GM12878 (cell line): ENCODE measurements around the gene TMEM132D. TPM values are rescaled to one million over a fixed set of nuclear protein-coding genes. Genes with fewer than 3 reads are reported as not detected.

Experiments
- ATAC-seq: fragments of 200-7000 bp; cut with Tn5 transposase; 3 replicates; pipeline ENCODE4 v1.9.1; 2020; ENCODE audit warnings: mild to moderate bottlenecking, moderate library complexity
- BruUV-seq: library from RNA; stranded (reverse); fragments of 400-500 nt; replicated peaks from 2 replicates; lab custom pipeline; 2021; lab: Mats Ljungman, UMichigan
- CTCF ChIA-PET: fragments of 300-600 bp; sonication (Branson Sonifier 250); formaldehyde crosslinking; extraction: SDS; loops from one replicate; lab custom pipeline; 2021; ENCODE audit warnings: inconsistent platforms; lab: Yijun Ruan, JAX
- POLR2A ChIA-PET: fragments of 350-600 bp; formaldehyde crosslinking; extraction: SDS; loops from one replicate; lab custom pipeline; 2021; ENCODE audit warnings: inconsistent platforms; lab: Charles Lee
- RAD21 ChIA-PET: fragments of 300-600 bp; sonication (Branson Sonifier 250); formaldehyde crosslinking; loops from one replicate; lab custom pipeline; 2023; ENCODE audit warnings: antibody characterized with exemption; ENCODE audit not compliant: unreplicated experiment; lab: Charles Lee
- SMC1A ChIA-PET: fragments of 300-600 bp; sonication (Branson Sonifier 250); formaldehyde crosslinking; loops from one replicate; lab custom pipeline; 2023; ENCODE audit not compliant: unreplicated experiment, uncharacterized antibody; lab: Charles Lee
- DNase-seq: peaks from one replicate; pipeline ENCODE4 v3.0.0-alpha.2; 2011; ENCODE audit warnings: low read depth, low spot score
- FAIRE-seq: peaks from 3 replicates; lab custom pipeline; 2011; peaks lifted over from hg19 to GRCh38; lab: Jason Lieb, UNC
- H2AFZ ChIP-seq: 2 replicates; pipeline ENCODE4 v1.6.0; 2011; ENCODE audit warnings: low read depth, low read length, control low read depth; ENCODE audit not compliant: control insufficient read depth
- H3K27ac ChIP-seq: 2 replicates; pipeline ENCODE4 v1.5.1; 2011; ENCODE audit warnings: control low read depth; ENCODE audit not compliant: control insufficient read depth, insufficient read depth
- H3K27me3 ChIP-seq, 2 experiments: replicated peaks in 1 of 2; 2 replicates each; pipeline versions ENCODE4 v1.6.0 to v1.6.1; 2011; ENCODE audit warnings: low read length in 1 of 2; ENCODE audit not compliant: control insufficient read depth in 2 of 2, insufficient read depth in 2 of 2
- H3K36me3 ChIP-seq, 2 experiments: 2 replicates each; pipeline ENCODE4 v1.5.1; 2011; ENCODE audit warnings: low read length in 1 of 2; ENCODE audit not compliant: control insufficient read depth in 2 of 2, insufficient read depth in 2 of 2
- H3K4me1 ChIP-seq: 2 replicates; pipeline ENCODE4 v1.6.1; 2011; ENCODE audit warnings: mild to moderate bottlenecking, low read length, moderate library complexity, mixed read lengths; ENCODE audit not compliant: control insufficient read depth, insufficient read depth
- H3K4me2 ChIP-seq: 2 replicates; pipeline ENCODE4 v1.6.0; 2011; ENCODE audit warnings: control low read depth; ENCODE audit not compliant: control insufficient read depth, insufficient read depth
- H3K4me3 ChIP-seq: fragments of 200-600 bp; sonication (generic); 2 replicates; pipeline ENCODE4 v1.5.1; 2016
- H3K79me2 ChIP-seq: 2 replicates; pipeline ENCODE4 v1.6.0; 2011; ENCODE audit warnings: low read length; ENCODE audit not compliant: control insufficient read depth, insufficient read depth
- H3K9ac ChIP-seq: 2 replicates; pipeline ENCODE4 v1.8.0; 2011; ENCODE audit warnings: low read length, control low read depth, mixed read lengths; ENCODE audit not compliant: control insufficient read depth, insufficient read depth
- H3K9me3 ChIP-seq: replicated peaks from 3 replicates; pipeline ENCODE4 v1.5.1; 2011; ENCODE audit warnings: mild to moderate bottlenecking, low read length; ENCODE audit not compliant: control insufficient read depth, insufficient read depth
- H4K20me1 ChIP-seq: 2 replicates; pipeline ENCODE4 v1.6.0; 2011; ENCODE audit not compliant: control insufficient read depth, insufficient read depth
- ATF2 ChIP-seq: IDR thresholded peaks from 2 replicates; pipeline ENCODE4 v1.6.1; 2012; ENCODE audit warnings: low read length, inconsistent platforms
- BCL11A ChIP-seq: IDR thresholded peaks from 2 replicates; pipeline ENCODE4 v1.6.1; 2011; ENCODE audit warnings: low read depth, low read length
- E2F4 ChIP-seq: IDR thresholded peaks from 2 replicates; pipeline ENCODE4 v1.6.1; 2012; ENCODE audit warnings: low read depth, low read length, improper control_type of control experiment
- EZH2 ChIP-seq: IDR thresholded peaks from 2 replicates; pipeline ENCODE4 v1.6.1; 2012; ENCODE audit warnings: low read depth, mild to moderate bottlenecking, control low read depth, inconsistent platforms, low read length, borderline replicate concordance; ENCODE audit not compliant: control insufficient read depth
- FOS ChIP-seq: IDR thresholded peaks from 3 replicates; pipeline ENCODE4 v1.6.1; 2011; ENCODE audit warnings: borderline replicate concordance; ENCODE audit not compliant: insufficient read length; ENCODE audit errors: extremely low read depth
- SIX5 ChIP-seq: IDR thresholded peaks from 2 replicates; pipeline ENCODE4 v1.6.1; 2011; ENCODE audit warnings: mild to moderate bottlenecking, low read depth, low read length, moderate library complexity; ENCODE audit not compliant: severe bottlenecking
- SMAD5 ChIP-seq: IDR thresholded peaks from 2 replicates; pipeline ENCODE4 v1.6.1; 2016; ENCODE audit warnings: antibody characterized with exemption, low read depth
- USF2 ChIP-seq: IDR thresholded peaks from 2 replicates; pipeline ENCODE4 v1.6.1; 2011; ENCODE audit warnings: low read depth, low read length, improper control_type of control experiment, borderline replicate concordance
- WRNIP1 ChIP-seq: IDR thresholded peaks from 2 replicates; pipeline ENCODE4 v1.6.1; 2011; ENCODE audit warnings: low read depth, low read length, improper control_type of control experiment, borderline replicate concordance
- ZBTB4 ChIP-seq: fragments of 450-650 bp; formaldehyde crosslinking; IDR thresholded peaks from 2 replicates; pipeline ENCODE4 v1.4.0; 2022; ENCODE audit warnings: mild to moderate bottlenecking, moderate library complexity
- WGBS: methylation state at CpG from one replicate; pipeline ENCODE4 v1.1.6; 2016; ENCODE audit warnings: low lambda C conversion rate; ENCODE audit not compliant: insufficient replicate concordance, insufficient coverage; ENCODE audit errors: missing lambda C conversion rate; 5-methylcytosine and 5-hydroxymethylcytosine counted together
- in situ Hi-C: fragments of 300-500 bp; cut with MboI; formaldehyde crosslinking; loops from 9 replicates; pipeline ENCODE4 v1.14.3; 2018; ENCODE audit warnings: mixed read lengths
- intact Hi-C: fragments of 100-400 bp; cut with micrococcal nuclease; formaldehyde crosslinking; loops from one replicate; pipeline ENCODE4 v1.14.2; 2022; ENCODE audit not compliant: unreplicated experiment
- polyA plus RNA-seq, 11 experiments: library from polyadenylated mRNA; depleted of rRNA in 4 of 11; unstranded in 6 of 11; stranded (reverse) in 5 of 11; fragments of >200 nt; fragmentation: Nextera tagmentation in 4 of 11; fragmentation: Illumina TruSeq in 1 of 11; extraction: Ambion mirVana in 4 of 11; extraction: Trizol in 1 of 11; gene quantifications; 1 replicate in 1 of 11; 2 replicates in 10 of 11; pipeline versions ENCODE4 v1.2.1 to v1.2.3, GENCODE V29; 2011 to 2016; ENCODE audit warnings: inconsistent platforms in 2 of 11, missing spikeins in 2 of 11, low read depth in 1 of 11
- total RNA-seq, 4 experiments: library from RNA; depleted of rRNA in 3 of 4; stranded (reverse); fragments of >200 nt in 3 of 4; fragmentation: Illumina TruSeq in 1 of 4; extraction: Trizol in 1 of 4; gene quantifications; 2 replicates each; pipeline versions ENCODE4 v1.2.1 to v1.2.3, GENCODE V29; 2013 to 2021

TMEM132D gene
- total and polyA plus RNA-seq, 10 of the 15 experiments (the other 5 are each of a cell fraction or from before 2014, with no cell fraction given): under 0.01 to 0.12 (median 0.02) TPM; not detected in 3

- Histone ChIP-seq H3K9ac (no peak overlapping the region), H4K20me1 (no peaks in the 10 kb centered on the region), H3K36me3 (no peaks in the 10 kb centered on the region), H3K4me3 (no peak overlapping the region), H3K4me2 (no peak overlapping the region), H2AFZ (no peak overlapping the region), H3K9me3 (no peaks in the 10 kb centered on the region; the same call in 2 of the 3 replicates), H3K4me1 (no peaks in the 10 kb centered on the region), H3K27ac (no peak overlapping the region), H3K79me2 (no peaks in the 10 kb centered on the region), H3K27me3 (no peaks in the 10 kb centered on the region)
- ATAC-seq (no peak), FAIRE-seq (no peak), DNase-seq (no peak)
- ChIA-PET SMC1A (no interaction called here), POLR2A (no interaction called here), CTCF (no interaction called here), RAD21 (no interaction called here)
- intact Hi-C loops (no loop called here), in situ Hi-C loops (no loop called here)
- 55% methylated on average over 20 of the region's 22 CpGs for WGBS
- TF ChIP-seq SIX5 (no peak), USF2 (no peak), FOS (no peak), ZBTB4 (no peak), ATF2 (no peak), EZH2 (no peak), BCL11A (no peak), WRNIP1 (no peak), E2F4 (no peak), SMAD5 (no peak)
- no TSS peak for BruUV-seq
These were observed 203.8 kb downstream of the TMEM132D start for GRCh38 chr12:129700036-129700435.
